PC-9 (cell line): Measurements from ENCODE around the gene CISD3. TPM values are rescaled to one million over a fixed set of nuclear protein-coding genes. Genes with fewer than 3 reads are reported as not detected.

Source experiments
- BruUV-seq: library from RNA; stranded (reverse); fragments of 400-500 nt; replicated peaks from 2 replicates; lab custom pipeline; 2021; lab: Mats Ljungman, UMichigan
- CTCF ChIA-PET: fragments of 300-600 bp; sonication (Branson Sonifier 250); formaldehyde crosslinking; loops from one replicate; lab custom pipeline; 2022; ENCODE audit warnings: antibody characterized with exemption; lab: Charles Lee
- POLR2A ChIA-PET: fragments of 300-600 bp; sonication (Branson Sonifier 250); formaldehyde crosslinking; loops from one replicate; lab custom pipeline; 2022; ENCODE audit warnings: antibody characterized with exemption; ENCODE audit not compliant: unreplicated experiment; lab: Charles Lee
- DNase-seq, 2 experiments: peaks; one replicate each; pipeline versions ENCODE4 v3.0.0 to v3.0.0-alpha.2; 2015 to 2022; ENCODE audit warnings: mixed read lengths in 1 of 2
- H2AFZ ChIP-seq: fragments of 200-600 bp; sonication (generic); 2 replicates; pipeline ENCODE4 v1.8.1; 2017; ENCODE audit warnings: antibody characterized with exemption
- H3F3A ChIP-seq: fragments of 200-600 bp; sonication (generic); 2 replicates; pipeline ENCODE4 v1.8.1; 2017; ENCODE audit warnings: antibody characterized with exemption, mild to moderate bottlenecking, low read depth; ENCODE audit not compliant: insufficient read depth
- H3K27ac ChIP-seq: fragments of 200-600 bp; sonication (generic); 2 replicates; pipeline ENCODE4 v1.6.1; 2016; ENCODE audit warnings: mixed run types
- H3K27me3 ChIP-seq: fragments of 200-600 bp; sonication (generic); 2 replicates; pipeline ENCODE4 v1.6.1; 2016; ENCODE audit warnings: low read depth, mixed run types; ENCODE audit not compliant: insufficient read depth
- H3K36me3 ChIP-seq: fragments of 200-600 bp; sonication (generic); 2 replicates; pipeline ENCODE4 v1.6.1; 2016; ENCODE audit warnings: low read depth, mixed run types
- H3K4me1 ChIP-seq: fragments of 200-600 bp; sonication (generic); replicated peaks from 2 replicates; pipeline ENCODE4 v1.6.1; 2016; ENCODE audit warnings: mixed run types; ENCODE audit not compliant: insufficient read depth
- H3K4me2 ChIP-seq: fragments of 200-600 bp; sonication (generic); 2 replicates; pipeline ENCODE4 v1.6.1; 2017; ENCODE audit warnings: mixed run types
- H3K4me3 ChIP-seq: fragments of 200-600 bp; sonication (generic); 2 replicates; pipeline ENCODE4 v1.6.1; 2016; ENCODE audit warnings: mixed run types
- H3K79me2 ChIP-seq: fragments of 200-600 bp; sonication (generic); 2 replicates; pipeline ENCODE4 v1.6.1; 2017; ENCODE audit warnings: low read depth, mixed run types
- H3K9me2 ChIP-seq: fragments of 200-600 bp; sonication (generic); 2 replicates; pipeline ENCODE4 v1.8.1; 2017; ENCODE audit warnings: mild to moderate bottlenecking; ENCODE audit not compliant: insufficient read depth
- H3K9me3 ChIP-seq: fragments of 200-600 bp; sonication (generic); 2 replicates; pipeline ENCODE4 v1.8.1; 2016; ENCODE audit warnings: low read depth; ENCODE audit not compliant: insufficient read depth
- H4K20me1 ChIP-seq: fragments of 200-600 bp; sonication (generic); 2 replicates; pipeline ENCODE4 v1.8.1; 2017; ENCODE audit not compliant: insufficient read depth
- EZH2 ChIP-seq: fragments of 200-600 bp; sonication (generic); IDR thresholded peaks from 2 replicates; pipeline ENCODE4 v1.8.0; 2017; ENCODE audit warnings: antibody characterized with exemption, low read depth
- intact Hi-C: fragments of 100-400 bp; cut with micrococcal nuclease; formaldehyde crosslinking; loops from one replicate; pipeline ENCODE4 v1.10.0; 2022; ENCODE audit not compliant: unreplicated experiment
- total RNA-seq: library from RNA; stranded (reverse); gene quantifications from 2 replicates; pipeline ENCODE4 v1.2.3, GENCODE V29; 2021
- TF ChIP-seq, protein P1 (sequence below): fragments of 200-600 bp; sonication (generic); conservative IDR thresholded peaks from 2 replicates; pipeline ENCODE4 v1.6.1; 2017; ENCODE audit warnings: mixed run types, antibody characterized with exemption, mild to moderate bottlenecking, moderate library complexity

CISD3 gene
- total RNA-seq, 1 experiment from 2014 or later, result 36.6 TPM

- H2AFZ ChIP-seq, result no peak overlapping the region
- no peaks in the 10 kb centered on the region for H3K27me3 ChIP-seq
- H3K4me3 ChIP-seq, result no peak overlapping the region
- H3K9me2 ChIP-seq, result no peaks in the 10 kb centered on the region
- DNase-seq, result no peak
- no peaks in the 10 kb centered on the region for H3K9me3 ChIP-seq
- TF ChIP-seq, protein P1, sequence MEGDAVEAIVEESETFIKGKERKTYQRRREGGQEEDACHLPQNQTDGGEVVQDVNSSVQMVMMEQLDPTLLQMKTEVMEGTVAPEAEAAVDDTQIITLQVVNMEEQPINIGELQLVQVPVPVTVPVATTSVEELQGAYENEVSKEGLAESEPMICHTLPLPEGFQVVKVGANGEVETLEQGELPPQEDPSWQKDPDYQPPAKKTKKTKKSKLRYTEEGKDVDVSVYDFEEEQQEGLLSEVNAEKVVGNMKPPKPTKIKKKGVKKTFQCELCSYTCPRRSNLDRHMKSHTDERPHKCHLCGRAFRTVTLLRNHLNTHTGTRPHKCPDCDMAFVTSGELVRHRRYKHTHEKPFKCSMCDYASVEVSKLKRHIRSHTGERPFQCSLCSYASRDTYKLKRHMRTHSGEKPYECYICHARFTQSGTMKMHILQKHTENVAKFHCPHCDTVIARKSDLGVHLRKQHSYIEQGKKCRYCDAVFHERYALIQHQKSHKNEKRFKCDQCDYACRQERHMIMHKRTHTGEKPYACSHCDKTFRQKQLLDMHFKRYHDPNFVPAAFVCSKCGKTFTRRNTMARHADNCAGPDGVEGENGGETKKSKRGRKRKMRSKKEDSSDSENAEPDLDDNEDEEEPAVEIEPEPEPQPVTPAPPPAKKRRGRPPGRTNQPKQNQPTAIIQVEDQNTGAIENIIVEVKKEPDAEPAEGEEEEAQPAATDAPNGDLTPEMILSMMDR, result no peak
- TF ChIP-seq EZH2, result no peak
- peaks cover 21% of the 10 kb centered on the region for H3K79me2 ChIP-seq
- peaks cover 23% of the 10 kb centered on the region; the same call in 1 of the 2 replicates for H4K20me1 ChIP-seq
- intact Hi-C loops, result no loop called here
- ChIA-PET CTCF (interaction anchor here (0.6 kb wide), 1 partner anchor 236 kb away, joined by 4 read pairs; no protein-coding TSS in a partner anchor), POLR2A (no interaction called here)
- H3F3A ChIP-seq, result peaks cover 64% of the 10 kb centered on the region
- H3K27ac ChIP-seq, result no peak overlapping the region
- BruUV-seq, result no TSS peak
- no peaks in the 10 kb centered on the region for H3K36me3 ChIP-seq
- H3K4me2 ChIP-seq, result no peak overlapping the region
- H3K4me1 ChIP-seq, result peaks cover 11% of the 10 kb centered on the region
Observed at GRCh38 chr17:38732376-38733281, 2.5 kb downstream of the CISD3 start.

GRCh38 chr17:38733282-38733981 lies 3.3 kb downstream of the CISD3 start:
- Histone ChIP-seq H3K27ac (no peak overlapping the region), H3K9me3 (no peaks in the 10 kb centered on the region), H4K20me1 (peaks cover 23% of the 10 kb centered on the region; the same call in 1 of the 2 replicates), H3K27me3 (no peaks in the 10 kb centered on the region), H3K36me3 (peaks cover under 1% of the 10 kb centered on the region; the same call in 1 of the 2 replicates), H3K4me1 (peaks cover 11% of the 10 kb centered on the region), H3K4me2 (no peak overlapping the region), H2AFZ (no peak overlapping the region), H3K9me2 (no peaks in the 10 kb centered on the region), H3K79me2 (peaks cover 21% of the 10 kb centered on the region), H3F3A (peaks cover 63% of the 10 kb centered on the region), H3K4me3 (no peak overlapping the region)
- intact Hi-C loops, result no loop called here
- CTCF ChIA-PET, result interaction anchor here (0.6 kb wide), 1 partner anchor 237 kb away, joined by 4 read pairs; no protein-coding TSS in a partner anchor
- no TSS peak for BruUV-seq
- no peak for DNase-seq
- POLR2A ChIA-PET, result no interaction called here
- no peak for TF ChIP-seq EZH2
- TF ChIP-seq, protein P1, result no peak
